BLaER1 (cell line): Measurements from ENCODE around the gene EIPR1.
"Not testable (repeated sequence)": the region's sequence is repeated elsewhere in the genome, so short reads cannot be mapped to it uniquely, and the experiment has no call there.

Experiments
- H3K27ac ChIP-seq: shearing (Covaris generic); formaldehyde crosslinking; 2 replicates; pipeline ENCODE4 v1.8.1; 2022
- H3K27me3 ChIP-seq: shearing (Covaris generic); formaldehyde crosslinking; 2 replicates; pipeline ENCODE4 v1.8.1; 2022
- H3K36me3 ChIP-seq: shearing (Covaris generic); formaldehyde crosslinking; 2 replicates; pipeline ENCODE4 v1.8.1; 2022
- H3K4me1 ChIP-seq: shearing (Covaris generic); formaldehyde crosslinking; 2 replicates; pipeline ENCODE4 v1.8.1; 2022
- H3K4me2 ChIP-seq: shearing (Covaris generic); formaldehyde crosslinking; 2 replicates; pipeline ENCODE4 v1.8.1; 2022
- H3K4me3 ChIP-seq: shearing (Covaris generic); formaldehyde crosslinking; 2 replicates; pipeline ENCODE4 v1.8.1; 2022
- H3K9ac ChIP-seq: shearing (Covaris generic); formaldehyde crosslinking; 2 replicates; pipeline ENCODE4 v1.8.1; 2022
- H3K9me3 ChIP-seq: shearing (Covaris generic); formaldehyde crosslinking; 2 replicates; pipeline ENCODE4 v1.8.1; 2022
- H4K20me1 ChIP-seq: shearing (Covaris generic); formaldehyde crosslinking; 2 replicates; pipeline ENCODE4 v1.8.1; 2022
- Cebpa-rat ChIP-seq: shearing (Covaris generic); IDR thresholded peaks from 2 replicates; pipeline ENCODE4 v1.8.1; 2022

EIPR1 gene

GRCh38 chr2:3368261-3368722 lies 9.3 kb downstream of the EIPR1 start:
- no peaks in the 10 kb centered on the region for H3K27me3 ChIP-seq
- no peak for TF ChIP-seq Cebpa-rat
- no peak overlapping the region for H3K4me2 ChIP-seq
- no peak overlapping the region for H3K9ac ChIP-seq
- H3K9me3 ChIP-seq, result peaks cover 17% of the 10 kb centered on the region; the same call in 1 of the 2 replicates
- peaks cover 6% of the 10 kb centered on the region for H3K36me3 ChIP-seq
- no peak overlapping the region for H3K4me3 ChIP-seq
- no peaks in the 10 kb centered on the region; the same call in 1 of the 2 replicates for H4K20me1 ChIP-seq
- H3K27ac ChIP-seq, result no peak overlapping the region
- H3K4me1 ChIP-seq, result peaks cover 11% of the 10 kb centered on the region

- Histone ChIP-seq H3K27me3 (no peaks in the 10 kb centered on the region), H3K4me3 (no peak overlapping the region), H3K9ac (no peak overlapping the region), H3K9me3 (peaks cover 17% of the 10 kb centered on the region; the same call in 1 of the 2 replicates), H3K4me1 (peaks cover 41% of the 10 kb centered on the region), H4K20me1 (peaks cover 12% of the 10 kb centered on the region), H3K36me3 (peaks cover 6% of the 10 kb centered on the region), H3K27ac (no peak overlapping the region), H3K4me2 (no peak overlapping the region)
- TF ChIP-seq Cebpa-rat, result no peak
Measured at GRCh38 chr2:3365219-3365618, 12.4 kb downstream of the EIPR1 start.

GRCh38 chr2:3361518-3362389 lies 15.9 kb downstream of the EIPR1 start:
- no peak for TF ChIP-seq Cebpa-rat
- peak overlapping the region; percentile 60; the same call in 1 of the 2 replicates for H3K27ac ChIP-seq
- H3K36me3 ChIP-seq, result peaks cover 4% of the 10 kb centered on the region; the same call in 1 of the 2 replicates
- H3K9ac ChIP-seq, result no peak overlapping the region
- no peaks in the 10 kb centered on the region for H3K27me3 ChIP-seq
- H3K9me3 ChIP-seq, result no peaks in the 10 kb centered on the region
- peak overlapping the region; percentile 73 for H3K4me2 ChIP-seq
- H3K4me3 ChIP-seq, result no peak overlapping the region
- peaks cover 12% of the 10 kb centered on the region for H4K20me1 ChIP-seq
- peaks cover 59% of the 10 kb centered on the region for H3K4me1 ChIP-seq

GRCh38 chr2:3357926-3358325 lies 19.7 kb downstream of the EIPR1 start:
- Histone ChIP-seq H3K9ac (no peak overlapping the region), H3K27ac (no peak overlapping the region), H3K4me3 (no peak overlapping the region), H3K4me1 (peaks cover 50% of the 10 kb centered on the region), H3K4me2 (peak overlapping the region; percentile 61), H4K20me1 (peaks cover 9% of the 10 kb centered on the region), H3K27me3 (no peaks in the 10 kb centered on the region), H3K36me3 (peaks cover 37% of the 10 kb centered on the region), H3K9me3 (no peaks in the 10 kb centered on the region)
- TF ChIP-seq Cebpa-rat, result no peak

GRCh38 chr2:3357446-3357845 lies 20.2 kb downstream of the EIPR1 start:
- not testable (repeated sequence) for H4K20me1 ChIP-seq, H3K27me3 ChIP-seq, H3K4me3 ChIP-seq, H3K9me3 ChIP-seq, H3K9ac ChIP-seq, H3K27ac ChIP-seq
- peaks cover 45% of the 10 kb centered on the region for H3K4me1 ChIP-seq
- peak overlapping the region; percentile 61 for H3K4me2 ChIP-seq
- peaks cover 42% of the 10 kb centered on the region for H3K36me3 ChIP-seq

- Histone ChIP-seq H3K9me3 (peaks cover 11% of the 10 kb centered on the region), H3K27ac (no peak overlapping the region), H3K4me2 (peak overlapping the region; percentile 61), H3K36me3 (peaks cover 48% of the 10 kb centered on the region), H4K20me1 (0 out of 2 replicates have a peak, but pooled peaks cover 4% of the 10 kb centered on the region), H3K27me3 (no peaks in the 10 kb centered on the region), H3K4me1 (peaks cover 38% of the 10 kb centered on the region), H3K9ac (no peak overlapping the region), H3K4me3 (no peak overlapping the region)
- TF ChIP-seq Cebpa-rat, result no peak
Measured at GRCh38 chr2:3356799-3357198, 20.8 kb downstream of the EIPR1 start.

- peaks cover 18% of the 10 kb centered on the region for H3K9me3 ChIP-seq
- TF ChIP-seq Cebpa-rat, result no peak
- no peak overlapping the region for H3K4me3 ChIP-seq
- H3K9ac ChIP-seq, result no peak overlapping the region
- H3K27me3 ChIP-seq, result no peaks in the 10 kb centered on the region
- no peak overlapping the region for H3K27ac ChIP-seq
- H3K4me2 ChIP-seq, result no peak overlapping the region
- peaks cover 55% of the 10 kb centered on the region for H3K36me3 ChIP-seq
- H4K20me1 ChIP-seq, result no peaks in the 10 kb centered on the region
- H3K4me1 ChIP-seq, result peaks cover 31% of the 10 kb centered on the region
Measured at GRCh38 chr2:3355951-3356569, 21.6 kb downstream of the EIPR1 start.

- no peaks in the 10 kb centered on the region for H4K20me1 ChIP-seq
- H3K4me2 ChIP-seq, result no peak overlapping the region
- H3K36me3 ChIP-seq, result peaks cover 64% of the 10 kb centered on the region
- H3K27me3 ChIP-seq, result no peaks in the 10 kb centered on the region
- no peak overlapping the region for H3K4me3 ChIP-seq
- H3K9me3 ChIP-seq, result peaks cover 25% of the 10 kb centered on the region
- TF ChIP-seq Cebpa-rat, result no peak
- no peak overlapping the region for H3K9ac ChIP-seq
- peaks cover 24% of the 10 kb centered on the region for H3K4me1 ChIP-seq
- no peak overlapping the region for H3K27ac ChIP-seq
Measured at GRCh38 chr2:3354986-3355385, 22.6 kb downstream of the EIPR1 start.

GRCh38 chr2:3349211-3349693 lies 28.4 kb downstream of the EIPR1 start:
- peaks cover 90% of the 10 kb centered on the region for H3K36me3 ChIP-seq
- peaks cover 33% of the 10 kb centered on the region for H3K9me3 ChIP-seq
- no peak overlapping the region for H3K4me2 ChIP-seq
- H3K27me3 ChIP-seq, result no peaks in the 10 kb centered on the region
- H3K9ac ChIP-seq, result no peak overlapping the region
- TF ChIP-seq Cebpa-rat, result no peak
- peaks cover 19% of the 10 kb centered on the region for H3K4me1 ChIP-seq
- H4K20me1 ChIP-seq, result no peaks in the 10 kb centered on the region
- no peak overlapping the region for H3K4me3 ChIP-seq
- H3K27ac ChIP-seq, result no peak overlapping the region

- peaks cover 19% of the 10 kb centered on the region for H3K4me1 ChIP-seq
- H3K9ac ChIP-seq, result no peak overlapping the region
- H4K20me1 ChIP-seq, result no peaks in the 10 kb centered on the region
- H3K27ac ChIP-seq, result no peak overlapping the region
- H3K4me3 ChIP-seq, result no peak overlapping the region
- H3K27me3 ChIP-seq, result no peaks in the 10 kb centered on the region
- TF ChIP-seq Cebpa-rat, result no peak
- H3K36me3 ChIP-seq, result peaks cover 86% of the 10 kb centered on the region
- peaks cover 33% of the 10 kb centered on the region for H3K9me3 ChIP-seq
- 0 out of 2 replicates have a peak overlapping the region, but pooled peaks have one; percentile 33 for H3K4me2 ChIP-seq
Measured at GRCh38 chr2:3348767-3349166, 28.9 kb downstream of the EIPR1 start.
